ENCODE data around the gene MBP. TPM values are rescaled to one million over a fixed set of nuclear protein-coding genes. Genes with fewer than 3 reads are reported as not detected.

Gene MBP
- total RNA-seq, 4 donors from 2014 or later = 40.9 to 67.7 (median 51.8) TPM

- H3K4me1 ChIP-seq = no peaks in the 10 kb centered on the region
- no peaks in the 10 kb centered on the region for H3K27me3 ChIP-seq
- H3K27ac ChIP-seq = peak overlapping the region in 2 of 4 donors; percentile 8 to 12
- peaks cover 0 to 26% (median 0%) of the 10 kb centered on the region in 3 donors for H3K36me3 ChIP-seq
- no peak for TF ChIP-seq POLR2A (IDR thresholded peaks at IDR 0.05)
- TF ChIP-seq, protein P1, sequence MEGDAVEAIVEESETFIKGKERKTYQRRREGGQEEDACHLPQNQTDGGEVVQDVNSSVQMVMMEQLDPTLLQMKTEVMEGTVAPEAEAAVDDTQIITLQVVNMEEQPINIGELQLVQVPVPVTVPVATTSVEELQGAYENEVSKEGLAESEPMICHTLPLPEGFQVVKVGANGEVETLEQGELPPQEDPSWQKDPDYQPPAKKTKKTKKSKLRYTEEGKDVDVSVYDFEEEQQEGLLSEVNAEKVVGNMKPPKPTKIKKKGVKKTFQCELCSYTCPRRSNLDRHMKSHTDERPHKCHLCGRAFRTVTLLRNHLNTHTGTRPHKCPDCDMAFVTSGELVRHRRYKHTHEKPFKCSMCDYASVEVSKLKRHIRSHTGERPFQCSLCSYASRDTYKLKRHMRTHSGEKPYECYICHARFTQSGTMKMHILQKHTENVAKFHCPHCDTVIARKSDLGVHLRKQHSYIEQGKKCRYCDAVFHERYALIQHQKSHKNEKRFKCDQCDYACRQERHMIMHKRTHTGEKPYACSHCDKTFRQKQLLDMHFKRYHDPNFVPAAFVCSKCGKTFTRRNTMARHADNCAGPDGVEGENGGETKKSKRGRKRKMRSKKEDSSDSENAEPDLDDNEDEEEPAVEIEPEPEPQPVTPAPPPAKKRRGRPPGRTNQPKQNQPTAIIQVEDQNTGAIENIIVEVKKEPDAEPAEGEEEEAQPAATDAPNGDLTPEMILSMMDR (IDR thresholded peaks at IDR 0.05) = no peak
- H3K9me3 ChIP-seq = no peaks in the 10 kb centered on the region
- no peak overlapping the region for H3K4me3 ChIP-seq
- no peak for DNase-seq
Observed at GRCh38 chr18:77013811-77014521, 118.6 kb downstream of the MBP start.

- Histone ChIP-seq H3K27ac (no peak overlapping the region), H3K27me3 (no peaks in the 10 kb centered on the region), H3K4me1 (no peaks in the 10 kb centered on the region), H3K4me3 (no peak overlapping the region), H3K36me3 (peaks cover 0 to 26% (median 0%) of the 10 kb centered on the region in 3 donors), H3K9me3 (no peaks in the 10 kb centered on the region)
- no peak for DNase-seq
- TF ChIP-seq POLR2A (IDR thresholded peaks at IDR 0.05) = no peak
- TF ChIP-seq, protein P1 (IDR thresholded peaks at IDR 0.05) = no peak
Observed at GRCh38 chr18:77012806-77013541, 119.6 kb downstream of the MBP start.

GRCh38 chr18:77012120-77012519, 120.5 kb downstream of the MBP start:
- Histone ChIP-seq H3K9me3 (no peaks in the 10 kb centered on the region), H3K4me1 (no peaks in the 10 kb centered on the region), H3K27ac (no peak overlapping the region), H3K36me3 (peaks cover 0 to 25% (median 0%) of the 10 kb centered on the region in 3 donors), H3K27me3 (no peaks in the 10 kb centered on the region), H3K4me3 (no peak overlapping the region)
- TF ChIP-seq, protein P1 (IDR thresholded peaks at IDR 0.05) = no peak
- no peak for TF ChIP-seq POLR2A (IDR thresholded peaks at IDR 0.05)
- DNase-seq = no peak

GRCh38 chr18:77009675-77010074, 122.9 kb downstream of the MBP start:
- no peak overlapping the region for H3K4me3 ChIP-seq
- no peaks in the 10 kb centered on the region for H3K4me1 ChIP-seq
- TF ChIP-seq, protein P1 (IDR thresholded peaks at IDR 0.05) = no peak
- TF ChIP-seq POLR2A (IDR thresholded peaks at IDR 0.05) = no peak
- no peaks in the 10 kb centered on the region for H3K27me3 ChIP-seq
- no peak overlapping the region for H3K27ac ChIP-seq
- DNase-seq = no peak
- H3K36me3 ChIP-seq = peaks cover 0 to 8% (median 0%) of the 10 kb centered on the region in 3 donors
- H3K9me3 ChIP-seq = no peaks in the 10 kb centered on the region

DNA sequence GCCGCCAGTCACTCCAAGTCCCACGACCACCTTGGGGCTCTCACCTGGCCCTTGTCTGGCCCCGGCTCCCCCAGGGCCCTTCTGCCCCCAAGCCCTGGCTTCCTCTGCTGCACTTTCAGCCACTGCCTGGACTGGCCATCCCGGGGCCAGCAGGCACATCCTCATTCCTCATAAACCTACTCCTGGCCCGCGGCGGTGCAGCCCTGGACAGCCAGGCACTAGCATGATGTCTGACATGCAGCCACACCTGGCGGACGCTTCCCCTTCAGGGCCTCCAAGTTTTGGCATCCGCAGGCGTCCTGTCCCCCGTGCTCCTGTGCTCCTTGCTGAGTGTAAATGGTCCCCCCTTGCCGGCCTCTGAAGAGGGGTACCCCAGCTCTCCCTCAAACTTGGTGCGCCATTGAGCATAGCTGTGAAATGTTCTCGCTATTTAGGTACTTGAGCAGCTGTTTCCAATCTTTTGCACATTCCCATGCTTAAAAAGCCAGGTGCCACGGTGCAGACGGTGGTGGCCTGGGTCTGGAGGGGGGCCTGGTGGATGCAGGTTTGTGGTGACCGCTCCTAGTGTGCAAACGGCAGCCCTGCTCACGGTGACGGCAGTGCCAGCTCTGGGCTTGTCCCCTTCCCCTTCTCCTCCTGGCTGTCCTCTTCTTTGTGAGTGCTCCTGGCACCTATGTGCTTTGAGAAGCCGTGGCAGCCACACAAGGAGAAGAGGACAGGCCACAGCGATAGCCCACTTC, 123.8 kb downstream of the MBP start:
- Histone ChIP-seq H3K27ac (no peak overlapping the region), H3K27me3 (no peaks in the 10 kb centered on the region), H3K4me3 (no peak overlapping the region), H3K9me3 (no peaks in the 10 kb centered on the region), H3K4me1 (no peaks in the 10 kb centered on the region), H3K36me3 (peaks cover 0 to 8% (median 0%) of the 10 kb centered on the region in 3 donors)
- TF ChIP-seq, protein P1 (IDR thresholded peaks at IDR 0.05) = no peak
- TF ChIP-seq POLR2A (IDR thresholded peaks at IDR 0.05) = no peak
- DNase-seq = no peak
